NCI-H128 (cell line): ENCODE results near the gene ANGPT4.
"Not testable (repeated sequence)": the region's sequence is repeated elsewhere in the genome, so short reads cannot be mapped to it uniquely, and the experiment has no call there.

Experiments
- DNase-seq: peaks from one replicate; lab custom pipeline; 2025; ENCODE audit not compliant: unreplicated experiment; lab: John Stamatoyannopoulos, UW

Gene ANGPT4

GRCh38 chr20:877814-878213 is 38.3 kb downstream of the ANGPT4 start:
- no peak for DNase-seq

GRCh38 chr20:875115-875514 is 41.0 kb downstream of the ANGPT4 start:
- no peak for DNase-seq

DNA sequence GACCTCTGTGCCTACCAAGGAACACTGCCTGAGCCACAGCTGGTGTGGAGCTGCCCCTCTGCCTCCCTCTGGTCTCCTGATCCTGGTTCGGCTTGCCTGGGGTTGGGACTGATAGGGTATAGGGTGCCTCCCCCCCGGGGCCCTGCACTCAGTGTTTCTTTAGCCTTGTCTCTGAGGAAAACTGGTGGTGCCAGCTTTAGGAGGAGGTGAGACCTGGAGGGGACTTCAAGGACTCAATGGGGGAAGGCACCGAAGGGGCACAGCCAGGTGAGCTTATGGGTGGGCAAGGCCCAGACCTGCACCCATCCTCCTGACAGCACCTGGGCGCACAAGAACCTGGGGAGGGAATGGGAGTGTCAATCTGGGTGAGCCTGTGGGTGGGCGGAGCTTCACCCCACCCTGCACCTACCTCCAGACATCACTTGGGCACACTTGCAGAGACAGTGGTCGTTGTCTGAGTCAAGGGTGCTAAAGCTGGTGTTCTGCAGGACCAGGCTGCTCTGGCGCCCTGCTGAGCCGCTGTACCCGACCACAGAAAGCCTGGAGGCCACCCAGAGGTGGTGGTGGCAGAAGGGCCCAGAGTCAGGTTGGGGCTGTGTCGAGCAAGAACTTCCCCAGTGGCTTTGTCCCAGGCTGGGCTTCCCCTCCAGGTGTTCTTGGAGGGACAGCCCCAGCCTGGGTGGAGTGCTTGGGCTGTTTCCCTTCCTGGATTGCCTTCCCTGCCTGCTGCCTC is 42.1 kb downstream of the ANGPT4 start:
- no peak for DNase-seq

DNA sequence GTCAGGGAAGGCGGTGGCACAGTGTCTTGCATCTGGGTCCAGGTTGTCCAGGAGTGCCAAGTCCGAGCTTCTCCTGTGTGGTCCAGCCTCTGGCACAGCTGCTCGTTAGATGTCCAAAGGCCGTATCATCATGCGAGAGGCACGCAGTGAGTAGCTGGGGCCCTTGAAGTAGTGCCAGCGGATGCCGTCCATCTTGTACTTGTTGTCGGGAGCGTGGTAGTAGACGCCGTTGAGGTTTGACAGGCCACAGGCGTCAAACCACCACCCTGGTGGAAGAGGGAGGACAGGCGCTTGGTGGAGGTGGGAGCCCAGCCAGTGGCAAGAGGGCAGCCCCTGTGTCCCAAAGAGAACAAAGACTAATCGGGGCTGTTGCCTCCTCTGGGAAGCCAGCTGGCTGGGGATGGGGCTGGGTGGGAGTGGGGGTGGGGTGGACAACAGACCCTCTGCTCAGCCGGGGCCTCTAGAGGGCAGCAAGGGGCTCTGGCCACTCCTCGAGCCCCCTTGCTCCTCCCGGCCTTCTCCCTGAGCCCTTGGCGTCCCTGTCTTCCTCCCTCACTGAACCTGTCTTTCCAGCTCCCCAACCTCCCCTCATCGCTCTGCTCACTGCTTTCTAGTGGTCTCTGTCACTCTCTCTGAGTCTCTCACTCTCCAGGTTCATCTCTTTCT is 43.1 kb downstream of the ANGPT4 start:
- no peak for DNase-seq

GRCh38 chr20:871948-872347 is 44.2 kb downstream of the ANGPT4 start:
- DNase-seq = no peak

GRCh38 chr20:871436-871835 is 44.7 kb downstream of the ANGPT4 start:
- DNase-seq = no peak

DNA sequence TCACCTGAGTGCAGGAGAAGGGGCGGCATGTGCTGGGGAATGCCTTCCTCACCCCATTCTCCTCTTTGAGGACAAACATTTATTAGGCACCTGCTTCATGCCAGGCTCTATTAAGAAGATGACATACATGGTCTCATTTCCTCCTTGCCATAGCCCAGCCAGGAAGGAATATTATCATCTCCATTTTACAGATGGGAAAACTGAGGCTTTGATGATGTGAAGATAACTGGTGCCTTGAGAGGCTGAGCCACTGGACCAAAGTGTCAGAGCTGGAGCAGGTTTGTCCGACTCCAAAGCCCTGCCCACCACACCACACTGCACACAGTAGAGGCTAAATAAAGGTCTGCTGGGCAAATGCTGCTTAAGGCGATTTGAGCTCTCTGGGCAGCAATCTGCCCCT is 45.4 kb downstream of the ANGPT4 start:
- no peak for DNase-seq

DNA sequence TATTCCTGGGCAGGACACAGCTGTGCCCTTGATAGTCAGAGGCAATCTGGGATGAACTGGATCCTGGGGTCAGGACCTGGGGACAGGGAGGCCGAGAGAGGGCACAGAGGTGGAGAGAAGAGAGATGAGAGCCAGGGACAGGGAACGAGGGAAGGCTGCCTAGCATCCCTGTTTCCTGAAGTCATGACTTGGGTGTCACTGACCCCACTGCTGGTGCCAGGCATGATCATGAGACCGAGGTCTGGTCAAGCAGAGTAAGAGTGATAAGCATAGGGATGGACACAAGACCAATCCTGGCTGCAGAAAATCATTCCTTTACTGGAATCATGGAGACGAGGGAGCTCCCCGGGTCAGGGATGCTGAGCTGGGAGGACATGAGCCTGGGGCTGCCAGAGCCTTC is 46.5 kb downstream of the ANGPT4 start:
- DNase-seq = no peak

- no peak for DNase-seq
Measured at GRCh38 chr20:868279-868678, 47.9 kb downstream of the ANGPT4 start.

DNA sequence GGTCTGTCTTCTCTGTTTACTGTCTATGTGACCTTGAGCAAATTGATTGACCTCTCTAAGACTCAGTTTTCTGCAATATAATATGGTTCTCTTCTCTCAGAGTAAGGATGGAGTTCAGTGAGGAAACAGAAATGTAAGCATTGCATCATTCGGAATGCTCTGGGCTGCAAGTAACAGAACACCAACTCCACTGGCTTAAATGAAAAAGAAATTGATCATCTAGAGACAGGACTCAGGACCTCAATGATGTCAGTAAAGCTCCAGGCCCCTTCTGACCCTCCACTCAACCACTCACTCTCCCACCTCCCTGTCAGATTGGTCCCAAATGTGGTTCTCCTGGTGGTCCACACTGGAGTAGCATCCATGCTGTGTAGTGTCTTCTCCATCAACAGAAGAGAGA is 50.7 kb downstream of the ANGPT4 start:
- no peak for DNase-seq

DNA sequence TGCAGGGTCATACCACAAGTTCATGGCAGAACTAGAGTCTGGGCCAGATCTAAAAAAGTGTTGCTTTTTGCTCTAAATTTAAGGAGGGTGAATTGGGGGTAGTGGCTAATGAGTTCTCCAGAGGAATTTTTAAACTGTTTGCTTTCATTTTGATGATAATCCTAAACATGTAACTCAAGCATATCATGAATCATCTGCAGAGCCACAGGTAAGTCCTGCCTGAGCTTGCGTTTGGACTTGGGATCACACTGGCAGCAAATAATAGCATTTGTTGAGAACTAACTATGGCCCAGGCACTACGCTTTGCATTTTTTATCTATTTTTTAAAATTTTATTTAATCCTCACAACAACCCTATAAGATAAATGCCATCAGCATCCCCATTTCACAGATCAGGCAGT is 55.2 kb downstream of the ANGPT4 start:
- DNase-seq = no peak

DNA sequence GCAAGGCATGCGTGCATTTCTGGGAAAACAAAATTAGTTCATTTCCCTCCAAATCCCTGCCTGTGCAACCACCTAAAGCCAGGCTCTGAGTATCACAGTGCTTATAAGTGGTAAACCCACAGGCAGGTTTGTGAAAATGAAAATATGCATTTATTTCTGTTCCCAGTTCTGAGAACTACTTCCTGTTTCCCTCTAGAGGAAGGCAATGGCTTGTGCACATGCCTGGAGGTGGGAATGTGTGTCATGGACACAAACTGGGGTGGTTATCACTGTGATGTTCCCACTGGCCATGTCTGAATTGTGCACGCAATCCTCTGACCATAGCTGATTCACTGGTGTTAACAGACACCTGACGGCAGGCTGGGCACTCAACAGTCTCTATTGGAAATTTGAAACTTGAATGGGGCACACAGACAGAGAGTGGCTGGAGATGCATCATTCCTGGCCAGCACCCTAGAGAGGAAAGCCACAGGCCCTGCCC is 56.3 kb downstream of the ANGPT4 start:
- no peak for DNase-seq

- no peak for DNase-seq
Measured at GRCh38 chr20:858011-858410, 58.1 kb downstream of the ANGPT4 start.

DNA sequence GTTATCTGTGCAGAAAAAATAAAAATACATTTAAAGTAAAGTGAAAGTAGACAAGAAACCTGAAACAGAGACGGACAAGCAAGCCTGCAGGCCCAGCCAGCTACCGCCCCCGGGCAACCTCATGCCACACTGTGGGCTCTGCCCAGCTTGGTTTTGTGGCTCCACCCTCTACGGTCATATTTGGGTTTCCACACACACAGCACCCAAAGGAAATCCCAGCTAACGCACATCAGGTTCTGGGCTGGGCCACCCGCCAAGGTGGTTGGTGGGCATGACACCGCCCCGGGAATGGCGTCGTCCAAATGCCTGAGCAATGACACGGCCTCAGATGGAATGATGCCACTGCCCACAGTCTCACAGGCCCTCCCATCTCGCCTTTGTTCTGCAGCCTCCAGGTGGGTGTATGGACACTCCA is 59.8 kb downstream of the ANGPT4 start:
- no peak for DNase-seq

DNA sequence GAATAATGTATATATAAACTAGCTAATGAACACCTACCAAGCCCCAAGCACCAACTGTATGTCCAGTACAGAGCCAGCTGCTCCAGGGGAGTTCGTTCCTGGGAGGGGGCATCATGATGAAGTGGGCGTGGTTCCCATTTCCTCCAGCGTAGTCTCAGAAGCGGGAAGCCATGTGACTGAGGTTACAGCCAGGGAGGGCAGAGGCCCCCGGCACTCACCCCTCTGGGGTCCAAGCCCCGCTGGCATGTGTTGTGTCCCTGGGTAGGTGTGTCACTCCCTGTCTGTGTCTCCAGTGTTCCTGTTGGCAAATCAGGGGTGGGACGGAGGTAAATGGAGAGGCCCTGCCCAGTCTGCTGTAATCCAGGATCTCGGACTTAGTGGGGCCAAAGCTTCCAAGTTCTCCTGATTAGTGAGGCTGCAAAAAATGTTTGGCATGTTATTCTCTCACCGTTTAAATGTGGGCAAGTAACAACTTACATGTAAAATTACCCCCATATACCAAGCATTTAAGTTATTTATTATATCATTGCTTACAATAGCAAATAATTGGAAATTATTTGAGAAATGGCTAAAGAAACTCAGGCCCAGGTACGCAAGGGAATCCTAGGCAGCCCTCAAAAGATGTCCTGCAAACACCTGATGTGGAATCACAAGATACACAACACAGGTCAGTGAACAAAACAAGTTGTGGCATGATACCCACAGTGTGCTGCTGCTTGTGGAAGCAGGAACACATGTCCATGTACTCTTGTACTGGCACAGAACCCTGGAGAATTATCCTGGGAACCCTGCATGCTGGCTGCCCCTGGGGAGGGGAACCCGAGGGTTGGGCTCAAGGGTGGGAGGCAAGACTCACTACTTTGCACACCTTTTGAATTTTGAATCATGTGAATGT is 60.4 kb downstream of the ANGPT4 start:
- DNase-seq = no peak

- DNase-seq = no peak
Measured at GRCh38 chr20:854601-855000, 61.5 kb downstream of the ANGPT4 start.

GRCh38 chr20:853406-853996 is 62.6 kb downstream of the ANGPT4 start:
- DNase-seq = no peak

DNA sequence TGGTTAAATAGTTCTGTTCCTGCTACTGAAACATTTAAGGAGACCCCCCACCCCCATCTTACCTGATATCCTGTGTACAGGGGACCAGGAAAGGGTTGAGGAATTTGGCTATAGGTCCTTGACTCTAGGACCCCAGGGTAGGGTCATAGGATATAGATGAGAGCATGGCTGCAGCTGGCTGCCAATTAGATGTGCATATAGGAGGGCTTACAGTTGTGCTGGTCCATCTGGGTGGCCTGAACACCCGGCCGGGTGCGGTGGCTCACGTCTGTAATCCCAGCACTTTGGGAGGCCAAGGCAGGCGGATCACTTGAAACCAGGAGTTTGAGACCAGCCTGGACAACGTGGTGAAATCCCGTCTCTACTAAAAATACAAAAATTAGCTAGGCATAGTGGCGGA is 67.4 kb downstream of the ANGPT4 start:
- DNase-seq = not testable (repeated sequence)

GRCh38 chr20:848193-848592 is 67.9 kb downstream of the ANGPT4 start:
- no peak for DNase-seq

DNA sequence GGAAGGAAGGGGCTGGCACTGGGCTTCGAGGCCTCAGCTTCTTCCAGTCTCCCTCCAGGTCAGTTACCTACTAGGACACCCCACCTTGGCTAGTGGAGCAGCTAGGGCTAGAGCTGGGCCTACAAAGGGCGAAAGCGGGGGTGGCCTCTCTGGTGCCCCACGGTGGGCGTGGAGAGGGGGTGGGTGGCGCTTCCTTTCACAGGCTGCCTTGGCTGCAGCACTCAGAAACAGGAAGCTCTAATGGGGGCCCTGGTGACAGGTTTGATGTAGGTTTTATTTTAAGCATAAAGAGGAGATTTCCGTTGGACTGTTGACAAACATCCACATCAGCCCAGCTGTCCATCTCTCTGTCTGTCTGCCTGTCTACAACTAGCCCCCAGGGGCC is 69.2 kb downstream of the ANGPT4 start:
- DNase-seq = no peak
